Measurements from ENCODE around the gene HPS5.

DNA sequence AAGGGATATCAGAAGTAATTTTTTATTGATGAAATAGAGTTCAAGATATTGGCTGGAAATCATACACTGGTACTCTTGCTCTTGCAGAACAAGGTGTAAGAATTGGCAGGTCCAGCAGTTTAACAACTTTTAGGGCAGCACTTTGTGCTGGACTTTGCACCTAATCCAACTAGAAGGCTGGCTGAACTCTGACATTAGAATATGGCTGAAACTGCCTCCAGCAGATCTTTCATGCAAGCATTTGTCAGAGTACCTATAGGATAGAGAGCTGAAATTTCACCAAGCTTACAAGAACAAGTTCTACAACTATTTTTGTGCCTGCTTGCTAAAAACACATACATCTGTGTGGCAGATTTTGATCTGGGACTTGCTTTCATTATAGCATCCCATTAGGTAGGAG, 17.2 kb downstream of the HPS5 start:
- TF ChIP-seq, protein P1, sequence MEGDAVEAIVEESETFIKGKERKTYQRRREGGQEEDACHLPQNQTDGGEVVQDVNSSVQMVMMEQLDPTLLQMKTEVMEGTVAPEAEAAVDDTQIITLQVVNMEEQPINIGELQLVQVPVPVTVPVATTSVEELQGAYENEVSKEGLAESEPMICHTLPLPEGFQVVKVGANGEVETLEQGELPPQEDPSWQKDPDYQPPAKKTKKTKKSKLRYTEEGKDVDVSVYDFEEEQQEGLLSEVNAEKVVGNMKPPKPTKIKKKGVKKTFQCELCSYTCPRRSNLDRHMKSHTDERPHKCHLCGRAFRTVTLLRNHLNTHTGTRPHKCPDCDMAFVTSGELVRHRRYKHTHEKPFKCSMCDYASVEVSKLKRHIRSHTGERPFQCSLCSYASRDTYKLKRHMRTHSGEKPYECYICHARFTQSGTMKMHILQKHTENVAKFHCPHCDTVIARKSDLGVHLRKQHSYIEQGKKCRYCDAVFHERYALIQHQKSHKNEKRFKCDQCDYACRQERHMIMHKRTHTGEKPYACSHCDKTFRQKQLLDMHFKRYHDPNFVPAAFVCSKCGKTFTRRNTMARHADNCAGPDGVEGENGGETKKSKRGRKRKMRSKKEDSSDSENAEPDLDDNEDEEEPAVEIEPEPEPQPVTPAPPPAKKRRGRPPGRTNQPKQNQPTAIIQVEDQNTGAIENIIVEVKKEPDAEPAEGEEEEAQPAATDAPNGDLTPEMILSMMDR (conservative IDR thresholded peaks at IDR 0.05; ENCODE audit: low read length) = no peak
- no peak for TF ChIP-seq EZH2phosphoT487 (IDR thresholded peaks at IDR 0.05; ENCODE audit: borderline replicate concordance)
